Ectodermal cell (in vitro differentiated cells): ENCODE measurements around the gene PPFIBP2.
A peak's percentile ranks its signal among the peaks of the same experiment; 100 is the strongest.

Experiments used
- H3K27ac ChIP-seq: 2 replicates; pipeline ENCODE4 v1.7.0; 2013; ENCODE audit warnings: mild to moderate bottlenecking, low read depth, low read length; ENCODE audit not compliant: insufficient read depth, poor library complexity, severe bottlenecking
- H3K27me3 ChIP-seq: 2 replicates; pipeline ENCODE4 v1.7.0; 2013; ENCODE audit warnings: mild to moderate bottlenecking, low read length; ENCODE audit not compliant: insufficient read depth, control insufficient read depth, poor library complexity, severe bottlenecking
- H3K36me3 ChIP-seq: one replicate; pipeline ENCODE4 v1.7.0; 2013; ENCODE audit warnings: low read length; ENCODE audit not compliant: control insufficient read depth, insufficient read depth
- H3K4me1 ChIP-seq: one replicate; pipeline ENCODE4 v1.7.0; 2013; ENCODE audit warnings: low read length; ENCODE audit not compliant: control insufficient read depth, insufficient read depth
- H3K4me3 ChIP-seq: 2 replicates; pipeline ENCODE4 v1.7.0; 2013; ENCODE audit warnings: low read depth, low read length, control low read depth; ENCODE audit not compliant: insufficient read depth
- H3K9me3 ChIP-seq: 2 replicates; pipeline ENCODE4 v1.7.0; 2013; ENCODE audit warnings: mild to moderate bottlenecking, low read length, moderate library complexity; ENCODE audit not compliant: control insufficient read depth
- WGBS, 2 experiments: methylation state at CpG; one replicate each; pipeline ENCODE4 v1.1.7; 2013; ENCODE audit warnings: missing lambda C conversion rate in 2 of 2; 5-methylcytosine and 5-hydroxymethylcytosine counted together

The PPFIBP2 gene

DNA sequence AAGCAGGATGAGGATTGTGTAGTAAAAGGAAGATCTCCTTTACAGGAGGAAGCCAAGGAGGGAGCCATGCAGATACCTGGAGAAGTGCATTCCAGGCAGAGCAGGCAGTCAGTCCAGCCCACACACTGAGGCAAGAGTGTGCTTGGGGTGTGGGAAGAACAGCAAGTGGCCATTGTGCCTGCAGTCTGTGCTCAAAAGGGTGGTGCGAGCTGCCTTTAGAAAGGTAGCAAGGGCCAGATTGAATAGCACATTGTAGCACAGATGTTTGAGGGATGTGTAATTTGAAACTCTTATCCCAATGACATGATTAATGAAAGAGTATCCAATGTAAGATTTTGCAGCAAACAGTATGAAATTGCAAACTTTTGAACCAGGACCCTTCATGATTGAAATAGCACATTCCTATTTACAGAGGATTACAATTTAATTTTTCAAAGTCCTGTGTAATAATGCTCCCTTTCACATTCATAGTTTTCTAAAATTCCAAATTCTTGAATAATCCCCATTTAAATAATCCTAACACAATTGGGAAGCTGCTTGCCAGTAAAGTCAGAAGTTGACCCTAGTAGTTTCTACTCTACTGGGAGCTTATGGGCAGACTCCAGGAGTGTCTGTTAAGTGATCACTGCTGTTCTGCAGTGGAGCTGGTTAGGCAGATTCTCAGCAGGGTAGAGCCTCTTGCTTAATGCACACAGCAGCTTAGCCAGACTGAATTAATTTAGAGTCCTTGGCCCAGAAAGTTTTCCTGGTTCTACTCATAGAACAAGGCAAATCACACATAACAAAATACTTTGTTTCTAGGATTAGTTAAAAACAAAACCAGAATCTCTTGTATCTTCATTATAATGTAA lies 81.4 kb downstream of the PPFIBP2 start:
- H3K4me1 ChIP-seq, result peaks cover 27% of the 10 kb centered on the region
- peak overlapping the region; percentile 31 for H3K27ac ChIP-seq
- H3K27me3 ChIP-seq, result no peaks in the 10 kb centered on the region
- 0 to 3% methylated on average over 1 of the region's 1 CpG for WGBS, 2 experiments
- no peaks in the 10 kb centered on the region for H3K9me3 ChIP-seq
- no peaks in the 10 kb centered on the region for H3K36me3 ChIP-seq
- no peak overlapping the region for H3K4me3 ChIP-seq

DNA sequence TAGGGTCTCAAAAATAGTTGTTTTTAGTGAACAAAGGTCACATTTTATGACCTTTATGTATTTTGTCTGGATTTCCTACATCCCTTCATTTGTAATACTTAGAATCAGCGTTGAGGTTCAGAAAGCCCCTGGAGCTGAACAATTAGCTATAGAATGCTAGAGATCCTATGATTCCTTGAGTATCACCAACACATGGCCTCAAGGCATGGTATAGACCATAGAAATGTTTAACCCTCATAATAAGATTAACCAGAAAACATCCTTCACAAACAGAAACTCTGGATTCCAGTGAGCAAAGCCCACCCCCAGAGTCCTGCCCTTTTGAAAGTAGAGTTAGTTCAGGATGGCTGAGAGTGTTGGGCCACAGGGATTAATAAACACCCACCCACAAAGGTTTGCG lies 82.2 kb downstream of the PPFIBP2 start:
- H3K27ac ChIP-seq, result peak overlapping the region; percentile 50
- 80 to 82% methylated on average over 1 to 2 of the region's 2 CpGs for WGBS, 2 experiments

DNA sequence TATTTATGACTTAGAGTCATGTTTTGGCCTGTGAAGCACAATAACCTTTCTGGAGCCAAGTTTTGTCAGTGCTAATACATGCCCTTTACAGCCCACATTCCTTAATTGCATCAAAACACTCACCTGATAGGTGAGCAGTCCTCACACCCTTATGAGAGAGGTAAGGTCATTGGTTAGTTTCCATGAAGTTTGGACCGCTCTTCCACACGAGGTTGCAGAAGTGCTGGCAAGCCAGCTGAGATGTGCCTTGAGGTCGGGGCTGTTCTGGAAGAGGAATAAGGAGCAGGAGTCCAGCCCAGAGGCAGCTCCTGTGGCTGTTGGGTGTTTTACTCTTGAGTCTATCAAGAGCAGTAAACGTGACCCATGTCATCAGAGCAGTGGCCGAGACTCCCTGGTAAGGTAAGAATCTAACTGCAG lies 83.2 kb downstream of the PPFIBP2 start:
- no peaks in the 10 kb centered on the region for H3K27me3 ChIP-seq
- 91 to 93% methylated on average over 5 of the region's 5 CpGs for WGBS, 2 experiments

More for the DNA sequence above, 82.2 kb downstream of the PPFIBP2 start:
- Histone ChIP-seq H3K9me3 (no peaks in the 10 kb centered on the region), H3K36me3 (no peaks in the 10 kb centered on the region), H3K4me3 (no peak overlapping the region), H3K4me1 (peaks cover 31% of the 10 kb centered on the region), H3K27me3 (no peaks in the 10 kb centered on the region)

DNA sequence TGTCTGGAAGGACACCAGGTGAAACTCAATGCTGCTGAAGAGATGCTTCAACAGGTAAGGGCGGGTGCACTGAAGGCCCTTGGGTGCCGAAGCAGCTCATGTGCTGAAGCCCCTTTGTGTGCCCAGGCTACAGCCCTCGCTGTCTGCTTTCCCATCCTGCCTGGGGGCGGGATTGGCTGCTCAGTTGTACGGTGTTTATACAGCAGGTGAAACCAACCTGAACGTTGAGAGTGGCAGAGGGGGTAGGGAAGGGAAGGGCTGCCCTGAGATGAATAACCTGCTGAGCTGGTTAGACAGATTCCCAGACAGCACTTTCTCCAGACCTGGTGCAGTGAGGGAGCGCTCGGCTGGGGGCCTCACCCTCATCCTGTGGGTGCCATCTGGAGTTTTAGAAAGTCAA lies 83.8 kb downstream of the PPFIBP2 start:
- H3K4me3 ChIP-seq, result no peak overlapping the region
- H3K9me3 ChIP-seq, result no peaks in the 10 kb centered on the region
- H3K36me3 ChIP-seq, result no peaks in the 10 kb centered on the region
- no peaks in the 10 kb centered on the region for H3K27me3 ChIP-seq
- peaks cover 31% of the 10 kb centered on the region for H3K4me1 ChIP-seq
- H3K27ac ChIP-seq, result no peak overlapping the region
- WGBS, 2 experiments, result 82 to 84% methylated on average over 8 of the region's 8 CpGs

More for the DNA sequence above, 83.2 kb downstream of the PPFIBP2 start:
- no peaks in the 10 kb centered on the region for H3K36me3 ChIP-seq
- peaks cover 31% of the 10 kb centered on the region for H3K4me1 ChIP-seq
- H3K9me3 ChIP-seq, result no peaks in the 10 kb centered on the region
- H3K27ac ChIP-seq, result no peak overlapping the region
- H3K4me3 ChIP-seq, result no peak overlapping the region

DNA sequence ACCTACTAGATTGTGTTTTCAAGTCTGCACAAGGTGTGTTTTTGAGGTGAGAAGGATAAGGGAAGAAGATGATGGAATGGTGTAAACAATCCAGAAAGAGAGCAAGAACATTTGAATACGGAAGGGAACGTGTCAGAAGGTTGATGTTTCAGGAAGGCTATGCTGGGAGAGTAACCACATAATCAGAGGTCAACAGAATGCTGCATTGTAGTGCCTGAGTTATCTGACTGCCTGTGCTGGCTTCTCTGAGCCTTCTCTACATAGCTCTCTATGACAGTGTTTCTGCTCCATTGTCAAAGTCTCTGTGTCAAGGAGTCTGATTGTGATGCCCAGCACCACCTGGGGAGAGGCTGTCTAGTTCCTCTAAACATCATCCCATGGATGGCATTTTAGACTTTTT lies 85.4 kb downstream of the PPFIBP2 start:
- H3K4me3 ChIP-seq, result no peak overlapping the region
- WGBS, 2 experiments, result 90 to 96% methylated on average over 2 of the region's 2 CpGs
- peaks cover 29% of the 10 kb centered on the region for H3K4me1 ChIP-seq
- no peaks in the 10 kb centered on the region for H3K36me3 ChIP-seq
- no peak overlapping the region for H3K27ac ChIP-seq
- no peaks in the 10 kb centered on the region for H3K27me3 ChIP-seq
- H3K9me3 ChIP-seq, result no peaks in the 10 kb centered on the region

DNA sequence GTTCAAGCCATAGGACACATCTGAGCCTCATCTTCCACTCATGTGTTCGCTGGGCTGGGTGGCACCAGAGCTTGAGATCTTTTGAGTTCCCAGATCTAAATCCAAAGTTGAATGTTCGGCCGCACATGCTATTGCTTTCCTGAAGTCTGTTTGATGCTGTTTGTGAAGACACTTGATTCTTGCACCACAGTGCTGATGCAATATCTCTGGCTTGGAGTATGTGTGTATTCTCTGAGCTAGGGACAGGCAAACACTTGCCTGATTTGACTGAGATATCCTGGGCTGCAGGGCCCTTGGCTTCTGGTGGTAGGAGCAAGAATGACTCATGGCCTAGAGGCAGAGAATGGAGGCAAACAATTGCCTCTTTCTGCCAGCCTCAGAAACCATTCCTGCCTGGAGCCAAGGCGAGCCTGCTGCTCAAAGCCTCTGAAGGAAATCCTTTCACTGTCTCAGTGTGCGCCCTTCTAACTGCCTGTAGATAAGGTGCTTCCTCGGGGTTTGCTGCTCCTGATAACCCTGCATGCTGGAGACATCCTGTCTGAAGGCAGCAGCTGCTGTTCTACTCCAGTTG lies 86.5 kb downstream of the PPFIBP2 start:
- Histone ChIP-seq H3K27me3 (no peaks in the 10 kb centered on the region), H3K27ac (no peak overlapping the region), H3K4me1 (peaks cover 21% of the 10 kb centered on the region), H3K36me3 (no peaks in the 10 kb centered on the region), H3K4me3 (no peak overlapping the region), H3K9me3 (no peaks in the 10 kb centered on the region)
- 81% methylated on average over 6 of the region's 6 CpGs for WGBS, 2 experiments

DNA sequence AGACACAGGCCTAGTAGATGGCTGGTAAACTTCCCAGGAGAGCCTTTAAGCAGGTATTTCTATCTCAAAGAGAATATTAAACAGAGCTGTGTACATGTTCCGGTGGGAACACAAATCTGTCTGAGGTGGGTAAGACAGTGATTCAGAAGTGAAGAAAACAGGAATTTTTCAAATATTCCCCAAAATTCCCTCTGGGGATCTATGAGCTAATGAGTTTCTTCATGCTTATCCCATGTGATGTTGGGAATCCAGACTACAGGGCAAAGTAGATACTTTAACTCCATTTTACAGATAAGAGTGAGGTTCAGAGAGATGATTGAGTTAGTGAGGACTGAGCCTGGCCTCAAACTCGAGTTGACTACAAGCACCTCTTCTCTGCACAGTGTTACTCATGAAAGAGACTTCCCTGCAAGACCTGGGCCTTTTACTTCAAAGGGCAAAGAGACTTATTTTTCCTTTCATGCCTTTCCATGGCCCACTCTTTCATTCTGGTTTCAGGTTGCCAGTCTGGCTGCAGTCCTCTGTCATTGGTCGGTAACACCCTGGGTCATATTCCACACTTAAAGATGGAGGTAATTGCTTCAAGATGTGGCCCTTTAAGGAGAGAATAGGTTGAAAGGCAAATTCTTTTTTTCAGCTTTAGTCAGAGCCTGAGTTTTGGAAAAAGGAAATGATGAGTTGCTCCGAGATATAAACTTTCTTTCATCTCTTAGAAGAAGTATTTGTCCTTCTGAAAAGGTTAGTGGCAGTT lies 89.4 kb downstream of the PPFIBP2 start:
- WGBS, 2 experiments, result 91 to 97% methylated on average over 4 of the region's 4 CpGs
- H3K36me3 ChIP-seq, result no peaks in the 10 kb centered on the region

DNA sequence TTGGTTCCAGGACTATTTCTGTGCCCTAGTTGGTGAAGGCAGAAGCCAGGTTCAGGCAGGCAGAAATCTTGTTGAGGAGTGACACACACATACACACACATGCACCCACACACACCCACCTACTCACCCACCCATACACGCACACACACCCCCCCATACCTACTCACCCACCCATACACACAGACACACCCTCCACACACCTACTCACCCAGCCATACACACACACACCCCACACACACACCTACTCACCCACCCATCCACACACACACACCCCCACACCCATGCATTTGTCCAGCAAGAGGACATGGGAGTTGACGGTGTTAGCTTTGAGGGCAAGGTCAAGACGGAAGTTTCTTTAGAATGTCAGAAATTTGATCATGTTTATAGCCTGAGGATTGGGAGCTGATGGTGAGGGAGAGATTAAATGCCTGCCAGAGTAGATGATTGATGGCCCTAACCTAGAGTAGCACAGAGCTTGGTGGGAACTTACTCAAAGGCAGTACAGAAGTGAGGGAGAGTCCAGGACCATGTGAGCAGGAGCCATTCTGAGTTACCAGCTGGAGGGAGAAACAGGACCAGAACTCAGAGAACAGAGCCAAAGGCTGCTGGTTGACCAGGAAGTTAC lies 90.6 kb downstream of the PPFIBP2 start:
- Histone ChIP-seq H3K27ac (no peak overlapping the region), H3K36me3 (no peaks in the 10 kb centered on the region), H3K9me3 (no peaks in the 10 kb centered on the region), H3K4me3 (no peak overlapping the region), H3K27me3 (no peaks in the 10 kb centered on the region), H3K4me1 (peaks cover 12% of the 10 kb centered on the region)
- WGBS, 2 experiments, result 75 to 77% methylated on average over 3 of the region's 3 CpGs

More for the DNA sequence above, 89.4 kb downstream of the PPFIBP2 start:
- no peak overlapping the region for H3K4me3 ChIP-seq
- H3K9me3 ChIP-seq, result no peaks in the 10 kb centered on the region
- peaks cover 12% of the 10 kb centered on the region for H3K4me1 ChIP-seq
- H3K27ac ChIP-seq, result no peak overlapping the region
- H3K27me3 ChIP-seq, result no peaks in the 10 kb centered on the region

DNA sequence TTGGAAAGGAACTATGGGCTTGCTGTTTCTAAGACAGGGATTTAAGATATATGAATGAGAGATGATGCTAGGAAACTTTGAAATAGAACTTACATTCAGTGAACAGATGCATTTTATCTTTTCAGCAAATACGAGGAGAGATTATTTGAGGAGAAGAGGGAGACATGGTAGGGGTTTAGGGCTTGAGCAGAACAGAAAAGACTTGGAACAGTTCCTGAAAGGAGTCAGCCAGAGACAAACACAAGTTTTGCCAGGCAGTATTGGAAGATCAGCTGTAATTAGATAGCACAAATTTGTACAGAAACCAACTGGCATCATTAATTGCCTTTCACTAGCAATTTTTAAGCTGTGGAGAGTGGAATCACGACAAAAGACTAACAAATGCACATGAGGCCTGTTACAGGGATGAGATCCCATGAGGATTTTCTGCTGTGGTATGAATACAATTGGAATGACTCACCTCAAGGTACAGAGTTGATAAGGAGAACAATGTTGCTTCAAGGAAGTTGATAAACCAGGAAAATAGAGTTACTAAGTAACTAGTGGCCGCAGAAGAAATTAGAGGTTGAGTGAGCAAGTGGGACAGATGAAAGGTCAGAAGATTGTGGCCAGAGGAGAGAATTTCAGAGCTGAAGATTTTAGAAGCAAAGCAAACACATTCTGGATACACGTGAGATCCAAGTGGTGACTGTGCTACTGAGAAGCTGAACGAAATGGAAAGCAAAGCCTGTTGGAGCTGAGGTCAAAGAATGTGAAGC lies 91.6 kb downstream of the PPFIBP2 start:
- no peak overlapping the region for H3K27ac ChIP-seq
- H3K4me3 ChIP-seq, result no peak overlapping the region
- no peaks in the 10 kb centered on the region for H3K36me3 ChIP-seq
- 94 to 96% methylated on average over 5 of the region's 5 CpGs for WGBS, 2 experiments
- no peaks in the 10 kb centered on the region for H3K9me3 ChIP-seq
- no peaks in the 10 kb centered on the region for H3K27me3 ChIP-seq
- peaks cover 8% of the 10 kb centered on the region for H3K4me1 ChIP-seq
